LNCaP clone FGC (cell line): ENCODE measurements around the gene NTHL1.

ENCODE experiments used
- DNase-seq: peaks from one replicate; pipeline ENCODE4 v3.0.0-alpha.2; 2011; ENCODE audit warnings: low read depth
- H3K4me3 ChIP-seq: 2 replicates; pipeline ENCODE4 v1.5.1; 2011; ENCODE audit warnings: mild to moderate bottlenecking, low read depth, low read length, control low read depth
- CTCF ChIP-seq: IDR thresholded peaks from 2 replicates; pipeline ENCODE4 v1.5.1; 2012; ENCODE audit warnings: mild to moderate bottlenecking; ENCODE audit not compliant: control insufficient read depth, insufficient read depth; ENCODE audit errors: extremely low read depth

Gene NTHL1

GRCh38 chr16:2007081-2007836 lies 40.4 kb downstream of the NTHL1 start:
- peak overlapping the region; percentile 80 for H3K4me3 ChIP-seq
- TF ChIP-seq CTCF: no peak
- DNase-seq: no peak

GRCh38 chr16:2006317-2006716 lies 41.3 kb downstream of the NTHL1 start:
- no peak for DNase-seq
- TF ChIP-seq CTCF: no peak
- no peak overlapping the region for H3K4me3 ChIP-seq

- no peak overlapping the region for H3K4me3 ChIP-seq
- peak; percentile 37 for TF ChIP-seq CTCF
- DNase-seq: no peak
Measured at GRCh38 chr16:2005646-2006045, 42.0 kb downstream of the NTHL1 start.

GRCh38 chr16:2004795-2005517 lies 42.7 kb downstream of the NTHL1 start:
- DNase-seq: no peak
- TF ChIP-seq CTCF: no peak

GRCh38 chr16:2003827-2004641 lies 43.6 kb downstream of the NTHL1 start:
- peak overlapping the region; percentile 32 for H3K4me3 ChIP-seq
- no peak for DNase-seq
- TF ChIP-seq CTCF: peak; percentile 89

More at GRCh38 chr16:2004795-2005517, 42.7 kb downstream of the NTHL1 start:
- no peak overlapping the region for H3K4me3 ChIP-seq

- DNase-seq: no peak
- no peak overlapping the region for H3K4me3 ChIP-seq
- TF ChIP-seq CTCF: no peak
Measured at GRCh38 chr16:2003231-2003826, 44.3 kb downstream of the NTHL1 start.
